Measurements from ENCODE around the gene ZNF423.

Gene ZNF423

GRCh38 chr16:49651226-49651625 is 204.7 kb downstream of the ZNF423 start:
- no peak for TF ChIP-seq CTCF (IDR thresholded peaks at IDR 0.05)
- DNase-seq, result no peak
- H3K27ac ChIP-seq, result no peak overlapping the region
- H3K9me3 ChIP-seq, result peaks cover 0 to 18% (median 4%) of the 10 kb centered on the region in 3 donors
- H3K27me3 ChIP-seq, result no peaks in the 10 kb centered on the region
- H3K36me3 ChIP-seq, result peaks cover 0 to 7% (median 0%) of the 10 kb centered on the region in 3 donors
- intact Hi-C loops (cut with DNase I; ENCODE audit: low total_unique reads), result no loop called here
- H3K4me3 ChIP-seq, result no peak overlapping the region
- H3K4me1 ChIP-seq, result peaks cover 0 to 15% (median 12%) of the 10 kb centered on the region in 4 donors

DNA sequence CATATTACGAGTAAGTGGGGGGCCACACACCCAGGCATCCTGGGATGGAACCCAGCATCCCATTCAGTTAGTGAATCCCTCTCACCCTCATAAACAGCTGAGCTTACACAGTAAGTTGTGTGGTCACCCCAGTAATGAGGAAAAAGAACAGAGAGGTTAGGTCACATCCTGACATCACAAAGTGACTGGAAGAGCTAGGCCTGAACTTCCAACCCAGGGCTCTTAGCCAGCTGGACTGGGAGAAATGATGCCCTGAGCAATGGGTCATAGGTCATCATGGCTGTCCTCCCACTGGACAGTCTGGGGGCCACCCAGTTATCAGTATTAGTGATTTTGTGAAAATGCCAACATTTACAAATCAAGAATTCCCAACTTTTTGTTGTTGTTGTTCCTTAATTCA is 205.3 kb downstream of the ZNF423 start:
- TF ChIP-seq CTCF (IDR thresholded peaks at IDR 0.05), result no peak
- intact Hi-C loops (cut with DNase I; ENCODE audit: low total_unique reads), result no loop called here

GRCh38 chr16:49649013-49649765 is 206.7 kb downstream of the ZNF423 start:
- intact Hi-C loops (cut with DNase I; ENCODE audit: low total_unique reads), result no loop called here
- H3K4me1 ChIP-seq, result peaks cover 0 to 15% (median 12%) of the 10 kb centered on the region in 4 donors
- H3K4me3 ChIP-seq, result no peak overlapping the region
- H3K36me3 ChIP-seq, result peaks cover 0 to 7% (median 0%) of the 10 kb centered on the region in 3 donors
- no peak for TF ChIP-seq CTCF (IDR thresholded peaks at IDR 0.05)
- no peak for DNase-seq
- H3K27ac ChIP-seq, result no peak overlapping the region
- H3K27me3 ChIP-seq, result no peaks in the 10 kb centered on the region
- peaks cover 0 to 28% (median 4%) of the 10 kb centered on the region in 3 donors for H3K9me3 ChIP-seq

More for the DNA sequence above, 205.3 kb downstream of the ZNF423 start:
- DNase-seq, result no peak
- Histone ChIP-seq H3K27ac (no peak overlapping the region), H3K4me3 (no peak overlapping the region), H3K9me3 (peaks cover 0 to 24% (median 4%) of the 10 kb centered on the region in 3 donors), H3K36me3 (peaks cover 0 to 7% (median 0%) of the 10 kb centered on the region in 3 donors), H3K27me3 (no peaks in the 10 kb centered on the region), H3K4me1 (peaks cover 0 to 15% (median 12%) of the 10 kb centered on the region in 4 donors)

DNA sequence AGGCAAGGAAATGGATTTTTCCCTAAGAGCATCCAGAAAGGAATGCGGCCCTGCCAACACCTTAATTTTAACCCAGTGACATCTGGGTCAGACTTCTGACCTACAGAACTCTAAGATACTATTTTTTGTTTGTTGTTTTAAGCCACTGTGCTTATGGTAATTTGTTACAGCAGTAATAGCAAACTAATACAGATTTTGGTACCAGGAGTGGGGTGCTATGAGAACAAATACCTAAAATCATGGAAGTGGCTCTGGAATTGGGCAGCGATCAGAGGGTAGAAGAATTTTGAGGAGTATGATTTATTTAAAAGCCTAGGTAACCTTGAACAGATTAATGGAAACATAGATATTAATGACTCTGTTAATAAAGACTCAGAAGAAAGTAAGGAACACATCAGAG is 208.2 kb downstream of the ZNF423 start:
- no peak overlapping the region for H3K4me3 ChIP-seq
- no peaks in the 10 kb centered on the region for H3K27me3 ChIP-seq
- peaks cover 0 to 28% (median 4%) of the 10 kb centered on the region in 3 donors for H3K9me3 ChIP-seq
- peaks cover 0 to 13% (median 10%) of the 10 kb centered on the region in 4 donors for H3K4me1 ChIP-seq
- no peak for DNase-seq
- no peak overlapping the region for H3K27ac ChIP-seq
- TF ChIP-seq CTCF (IDR thresholded peaks at IDR 0.05), result no peak
- peaks cover 0 to 7% (median 0%) of the 10 kb centered on the region in 3 donors for H3K36me3 ChIP-seq
- intact Hi-C loops (cut with DNase I; ENCODE audit: low total_unique reads), result no loop called here

GRCh38 chr16:49645263-49645662 is 210.6 kb downstream of the ZNF423 start:
- Histone ChIP-seq H3K36me3 (peaks cover 0 to 7% (median 0%) of the 10 kb centered on the region in 3 donors), H3K4me3 (no peak overlapping the region), H3K9me3 (peaks cover 0 to 28% (median 4%) of the 10 kb centered on the region in 3 donors), H3K27ac (no peak overlapping the region), H3K4me1 (peaks cover 0 to 12% (median 9%) of the 10 kb centered on the region in 4 donors), H3K27me3 (no peaks in the 10 kb centered on the region)
- intact Hi-C loops (cut with DNase I; ENCODE audit: low total_unique reads), result no loop called here
- DNase-seq, result no peak
- no peak for TF ChIP-seq CTCF (IDR thresholded peaks at IDR 0.05)

Measured in tibial artery (tissue), 4 donors.